ENCODE measurements around the gene GRID2. TPM values are rescaled to one million over a fixed set of nuclear protein-coding genes. Genes with fewer than 3 reads are reported as not detected.

The GRID2 gene
- total RNA-seq, 1 donor from 2014 or later, result not detected

DNA sequence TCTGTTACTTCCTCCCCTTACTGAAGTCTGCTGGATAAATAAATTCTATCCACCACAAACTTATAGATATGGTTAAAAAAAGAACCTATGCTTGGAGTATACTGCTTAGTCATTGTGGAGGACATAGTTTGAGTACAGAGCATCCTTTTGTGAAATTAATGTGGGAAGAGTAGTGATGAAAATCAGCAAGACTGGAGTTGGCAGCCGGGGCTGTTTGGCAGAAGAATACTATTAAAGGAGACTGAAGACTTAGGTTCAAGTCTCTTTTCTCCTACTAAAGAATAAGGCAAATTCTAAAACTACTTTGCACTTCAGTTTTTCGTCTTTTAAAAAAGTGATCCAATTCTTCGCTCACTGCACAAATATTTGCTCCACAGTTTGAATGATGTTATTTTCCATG, 1198.2 kb downstream of the GRID2 start:
- TF ChIP-seq CTCF (conservative IDR thresholded peaks at IDR 0.05; ENCODE audit: low read depth, low read length), result no peak
- H3K4me3 ChIP-seq (ENCODE audit: low read depth, low read length), result no peak overlapping the region
- DNase-seq (ENCODE audit: low read depth), result no peak

DNA sequence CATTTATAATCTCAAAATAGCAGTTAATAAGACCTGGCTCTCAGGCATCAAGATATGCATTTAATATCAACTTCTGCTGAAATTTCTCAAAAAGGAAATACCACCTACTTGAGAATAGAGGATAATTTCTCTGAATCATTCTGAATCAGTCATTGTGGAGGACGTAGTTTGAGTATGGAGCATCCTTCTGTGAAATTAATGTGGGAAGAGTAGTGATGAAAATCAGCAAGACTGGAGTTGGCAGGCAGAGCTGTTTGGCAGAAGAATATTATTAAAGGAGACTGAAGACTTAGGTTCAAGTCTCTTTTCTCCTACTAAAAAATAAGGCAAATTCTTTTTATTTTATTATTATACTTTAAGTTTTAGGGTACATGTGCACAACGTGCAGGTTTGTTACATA, 1199.2 kb downstream of the GRID2 start:
- H3K4me3 ChIP-seq (ENCODE audit: low read depth, low read length), result no peak overlapping the region
- no peak for TF ChIP-seq CTCF (conservative IDR thresholded peaks at IDR 0.05; ENCODE audit: low read depth, low read length)
- no peak for DNase-seq (ENCODE audit: low read depth)

GRCh38 chr4:93513851-93514250, 1210.1 kb downstream of the GRID2 start:
- no peak for TF ChIP-seq CTCF (conservative IDR thresholded peaks at IDR 0.05; ENCODE audit: low read depth, low read length)
- no peak overlapping the region for H3K4me3 ChIP-seq (ENCODE audit: low read depth, low read length)

GRCh38 chr4:93515208-93515607, 1211.4 kb downstream of the GRID2 start:
- DNase-seq (ENCODE audit: low read depth), result no peak
- no peak overlapping the region for H3K4me3 ChIP-seq (ENCODE audit: low read depth, low read length)
- TF ChIP-seq CTCF (conservative IDR thresholded peaks at IDR 0.05; ENCODE audit: low read depth, low read length), result no peak

More at GRCh38 chr4:93513851-93514250, 1210.1 kb downstream of the GRID2 start:
- DNase-seq (ENCODE audit: low read depth), result no peak

DNA sequence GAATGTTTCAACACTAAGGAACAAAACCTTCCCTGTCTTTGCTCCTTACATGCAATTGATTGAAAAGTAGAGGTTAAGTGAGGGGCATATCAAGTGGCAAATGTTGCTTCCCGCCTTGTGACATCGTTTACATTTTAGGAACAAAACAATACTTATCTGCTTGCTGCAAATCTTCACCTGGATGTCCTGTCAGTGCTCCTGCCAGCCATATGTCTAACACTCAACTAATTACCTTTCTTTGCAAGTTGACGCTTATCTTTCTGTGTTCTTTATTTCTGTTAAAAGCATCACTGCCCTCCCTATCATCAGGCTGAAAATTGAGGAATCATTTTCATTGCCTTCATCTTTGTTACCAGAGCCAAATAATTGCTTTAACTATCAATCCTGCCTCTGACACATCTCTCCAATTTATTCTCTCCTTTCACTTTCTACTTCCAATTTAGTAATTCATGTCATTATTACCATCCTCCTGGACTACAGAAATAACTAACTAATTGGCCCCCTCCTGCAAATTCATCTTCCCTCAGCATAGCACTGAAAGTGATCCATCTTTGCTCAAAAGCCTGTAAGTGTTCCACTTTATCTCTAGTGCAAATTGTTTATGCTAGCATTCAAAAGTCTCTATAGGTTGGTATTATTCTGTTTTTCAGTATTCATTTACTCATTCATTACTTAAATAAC, 1226.1 kb downstream of the GRID2 start:
- DNase-seq (ENCODE audit: low read depth), result no peak
- H3K4me3 ChIP-seq (ENCODE audit: low read depth, low read length), result no peak overlapping the region
- TF ChIP-seq CTCF (conservative IDR thresholded peaks at IDR 0.05; ENCODE audit: low read depth, low read length), result no peak

GRCh38 chr4:93532234-93532633, 1228.5 kb downstream of the GRID2 start:
- no peak for TF ChIP-seq CTCF (conservative IDR thresholded peaks at IDR 0.05; ENCODE audit: low read depth, low read length)
- no peak for DNase-seq (ENCODE audit: low read depth)
- no peak overlapping the region for H3K4me3 ChIP-seq (ENCODE audit: low read depth, low read length)

GRCh38 chr4:93540562-93540961, 1236.8 kb downstream of the GRID2 start:
- no peak for DNase-seq (ENCODE audit: low read depth)
- no peak for TF ChIP-seq CTCF (conservative IDR thresholded peaks at IDR 0.05; ENCODE audit: low read depth, low read length)
- H3K4me3 ChIP-seq (ENCODE audit: low read depth, low read length), result no peak overlapping the region

Measured in epithelial cell of proximal tubule (primary cell).